Subcutaneous abdominal adipose tissue (tissue), 5 donors: Measurements from ENCODE around the gene CYP19A1.

Source experiments
- H3K27ac ChIP-seq: one replicate; pipeline ENCODE4 v1.7.0; 2013; ENCODE audit warnings: low read depth, mild to moderate bottlenecking, inconsistent platforms, low read length, moderate library complexity
- H3K27me3 ChIP-seq, 5 donors: one replicate each; pipeline ENCODE4 v1.7.0; 2013; ENCODE audit warnings: low read length in 5 of 5, inconsistent platforms in 1 of 5; ENCODE audit not compliant: control insufficient read depth in 5 of 5, insufficient read depth in 4 of 5
- H3K36me3 ChIP-seq, 5 donors: one replicate each; pipeline ENCODE4 v1.7.0; 2013; ENCODE audit warnings: low read length in 5 of 5; ENCODE audit not compliant: control insufficient read depth in 5 of 5, insufficient read depth in 5 of 5
- H3K4me1 ChIP-seq, 5 donors: one replicate each; pipeline ENCODE4 v1.7.0; 2013; ENCODE audit warnings: low read length in 5 of 5, mild to moderate bottlenecking in 3 of 5, moderate library complexity in 1 of 5; ENCODE audit not compliant: control insufficient read depth in 5 of 5, insufficient read depth in 5 of 5
- H3K4me3 ChIP-seq, 5 donors: one replicate each; pipeline ENCODE4 v1.7.0; 2013; ENCODE audit warnings: low read length in 5 of 5, low read depth in 1 of 5
- H3K9ac ChIP-seq, 5 donors: one replicate each; pipeline ENCODE4 v1.7.0; 2013; ENCODE audit warnings: low read length in 5 of 5, mild to moderate bottlenecking in 4 of 5, moderate library complexity in 3 of 5
- H3K9me3 ChIP-seq, 5 donors: one replicate each; pipeline ENCODE4 v1.7.0; 2013; ENCODE audit warnings: low read length in 5 of 5; ENCODE audit not compliant: control insufficient read depth in 5 of 5
- donor health status: healthy.
- donor health status: healthy.
- donor health status: healthy.
- donor health status: healthy.
- donor health status: healthy.

Gene CYP19A1

DNA sequence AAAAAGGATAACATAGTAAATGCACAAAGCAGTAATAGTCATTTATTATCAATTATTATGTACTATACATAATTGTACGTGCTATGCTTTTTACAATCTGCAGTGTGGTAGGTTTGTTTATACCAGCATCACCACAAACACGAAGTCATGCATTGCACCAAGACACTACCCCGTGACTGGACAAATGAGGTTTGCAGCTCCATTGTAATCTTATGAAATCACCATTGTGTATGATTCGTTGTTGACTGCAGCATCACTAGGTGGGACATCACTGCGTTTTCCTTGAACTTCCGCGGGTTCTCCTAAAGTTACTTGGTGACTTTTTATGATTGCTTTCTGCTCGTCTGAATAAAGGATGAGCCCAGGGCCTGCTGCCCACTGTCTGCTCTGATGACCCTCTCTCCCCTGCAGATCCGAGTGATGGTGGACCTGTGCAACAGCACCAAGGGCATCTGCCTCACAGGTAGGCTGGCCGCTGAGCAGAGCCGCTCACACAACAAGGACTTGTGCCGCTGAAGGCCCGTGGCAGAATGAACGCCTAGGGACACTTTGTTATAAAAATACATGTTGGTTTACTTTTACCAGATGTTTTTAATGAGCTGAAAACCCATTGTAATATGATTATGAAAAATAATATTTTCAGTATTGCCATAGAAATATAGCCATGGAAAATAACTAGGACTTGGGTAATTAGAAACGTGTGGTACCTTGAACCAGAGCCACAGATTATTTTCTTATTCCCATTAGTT lies 38.8 kb upstream of the CYP19A1 start:
- no peak overlapping the region for H3K4me3 ChIP-seq
- H3K27ac ChIP-seq = no peak overlapping the region
- peaks cover 5 to 26% (median 21%) of the 10 kb centered on the region in 5 donors for H3K4me1 ChIP-seq
- no peak overlapping the region for H3K9ac ChIP-seq
- H3K27me3 ChIP-seq = no peaks in the 10 kb centered on the region
- no peaks in the 10 kb centered on the region for H3K9me3 ChIP-seq
- H3K36me3 ChIP-seq = no peaks in the 10 kb centered on the region

DNA sequence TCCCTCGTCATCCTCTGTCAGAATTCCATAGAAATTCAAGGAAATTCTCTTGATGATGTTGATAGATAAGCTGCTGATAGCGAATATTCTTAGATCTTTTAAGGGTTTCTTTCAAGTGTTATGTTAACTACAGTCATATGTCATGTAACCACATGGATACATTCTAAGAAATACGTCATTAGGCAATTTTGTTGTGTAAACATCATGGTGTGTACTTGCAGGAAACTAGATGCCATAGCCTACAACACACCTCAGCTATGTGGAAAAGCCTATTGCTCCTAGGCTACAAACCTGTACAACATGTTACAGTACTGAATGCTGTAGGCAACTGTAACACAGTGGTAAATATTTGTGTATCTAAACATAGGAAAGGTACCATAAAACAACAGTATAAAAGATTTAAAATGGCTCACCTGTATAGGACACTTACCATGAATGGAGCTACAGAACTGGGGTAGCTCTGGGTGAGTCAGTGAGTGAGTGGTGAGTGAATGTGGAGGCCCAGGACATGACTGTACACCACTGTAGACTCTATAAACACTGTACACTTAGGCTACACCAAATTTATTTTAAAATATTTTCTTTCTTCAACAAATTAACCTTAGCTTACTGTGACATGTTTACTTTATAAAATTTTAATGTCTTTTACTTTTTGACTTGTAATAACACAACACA lies 37.7 kb upstream of the CYP19A1 start:
- Histone ChIP-seq H3K27me3 (no peaks in the 10 kb centered on the region), H3K9me3 (no peaks in the 10 kb centered on the region), H3K4me3 (no peak overlapping the region), H3K36me3 (no peaks in the 10 kb centered on the region), H3K27ac (no peak overlapping the region), H3K4me1 (peaks cover 5 to 28% (median 24%) of the 10 kb centered on the region in 5 donors), H3K9ac (no peak overlapping the region)

DNA sequence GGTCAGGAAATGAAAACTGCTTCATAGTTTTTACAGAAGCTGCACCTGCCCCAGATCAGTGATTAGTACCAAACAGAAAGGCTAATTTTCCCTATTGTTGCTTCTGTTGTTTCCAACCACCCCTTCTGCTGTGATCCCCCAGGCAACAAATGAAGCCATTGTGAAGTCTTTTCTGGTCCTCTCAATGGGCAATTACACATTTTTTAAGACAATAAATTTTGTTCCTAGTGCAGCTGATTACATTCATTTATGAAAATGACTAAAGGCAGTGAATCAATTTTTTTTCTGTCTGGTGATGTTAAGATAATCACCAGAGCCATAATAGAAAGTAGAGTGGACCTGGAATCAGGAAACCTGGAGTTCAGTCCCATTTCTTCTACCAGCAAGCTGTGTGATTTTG lies 35.7 kb upstream of the CYP19A1 start:
- Histone ChIP-seq H3K4me3 (no peak overlapping the region), H3K4me1 (peaks cover 0 to 11% (median 6%) of the 10 kb centered on the region in 5 donors), H3K27me3 (no peaks in the 10 kb centered on the region), H3K27ac (no peak overlapping the region), H3K9ac (no peak overlapping the region), H3K9me3 (no peaks in the 10 kb centered on the region), H3K36me3 (no peaks in the 10 kb centered on the region)

DNA sequence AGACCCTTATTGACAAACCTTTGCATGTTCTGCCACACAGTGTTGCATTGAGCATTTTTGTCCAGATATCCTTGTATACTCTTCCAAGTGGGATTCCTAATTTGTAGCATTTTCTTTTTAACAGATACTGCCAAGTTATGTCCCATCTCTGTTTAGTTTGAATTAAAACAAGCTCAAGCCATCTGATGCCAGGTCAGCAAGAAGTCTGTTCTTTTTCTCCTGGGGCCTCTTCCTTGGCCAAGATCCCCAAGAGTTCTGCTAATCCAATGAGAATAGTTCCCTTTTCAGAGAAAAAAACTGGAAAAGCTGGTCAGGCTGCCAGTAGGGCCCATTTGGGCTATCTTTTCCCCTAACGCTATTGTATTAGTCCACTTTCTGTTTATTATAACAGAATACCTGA lies 32.9 kb upstream of the CYP19A1 start:
- no peaks in the 10 kb centered on the region for H3K9me3 ChIP-seq
- no peaks in the 10 kb centered on the region for H3K27me3 ChIP-seq

DNA sequence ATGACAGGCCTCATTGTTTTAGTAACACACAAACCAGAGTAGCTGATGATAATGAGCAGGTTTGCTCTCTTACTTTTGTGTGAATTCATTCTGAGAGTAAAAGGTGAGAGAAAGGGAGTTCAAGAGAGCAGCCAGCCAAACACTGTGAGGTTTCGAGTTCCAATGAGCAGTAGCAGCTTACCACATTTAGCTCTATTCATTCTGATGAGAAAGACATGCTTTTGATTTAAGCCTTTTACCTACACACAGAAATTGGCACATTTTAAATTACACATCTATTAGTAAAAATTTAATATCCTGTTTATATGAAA lies 31.0 kb upstream of the CYP19A1 start:
- no peak overlapping the region for H3K27ac ChIP-seq
- H3K27me3 ChIP-seq = no peaks in the 10 kb centered on the region
- no peaks in the 10 kb centered on the region for H3K36me3 ChIP-seq
- H3K9me3 ChIP-seq = no peaks in the 10 kb centered on the region
- peaks cover 0 to 16% (median 10%) of the 10 kb centered on the region in 5 donors for H3K4me1 ChIP-seq
- H3K9ac ChIP-seq = no peak overlapping the region
- H3K4me3 ChIP-seq = no peak overlapping the region

More for the DNA sequence above, 32.9 kb upstream of the CYP19A1 start:
- H3K27ac ChIP-seq = no peak overlapping the region
- no peak overlapping the region for H3K9ac ChIP-seq
- H3K36me3 ChIP-seq = no peaks in the 10 kb centered on the region
- no peak overlapping the region for H3K4me3 ChIP-seq
- H3K4me1 ChIP-seq = peaks cover 0 to 16% (median 10%) of the 10 kb centered on the region in 5 donors

DNA sequence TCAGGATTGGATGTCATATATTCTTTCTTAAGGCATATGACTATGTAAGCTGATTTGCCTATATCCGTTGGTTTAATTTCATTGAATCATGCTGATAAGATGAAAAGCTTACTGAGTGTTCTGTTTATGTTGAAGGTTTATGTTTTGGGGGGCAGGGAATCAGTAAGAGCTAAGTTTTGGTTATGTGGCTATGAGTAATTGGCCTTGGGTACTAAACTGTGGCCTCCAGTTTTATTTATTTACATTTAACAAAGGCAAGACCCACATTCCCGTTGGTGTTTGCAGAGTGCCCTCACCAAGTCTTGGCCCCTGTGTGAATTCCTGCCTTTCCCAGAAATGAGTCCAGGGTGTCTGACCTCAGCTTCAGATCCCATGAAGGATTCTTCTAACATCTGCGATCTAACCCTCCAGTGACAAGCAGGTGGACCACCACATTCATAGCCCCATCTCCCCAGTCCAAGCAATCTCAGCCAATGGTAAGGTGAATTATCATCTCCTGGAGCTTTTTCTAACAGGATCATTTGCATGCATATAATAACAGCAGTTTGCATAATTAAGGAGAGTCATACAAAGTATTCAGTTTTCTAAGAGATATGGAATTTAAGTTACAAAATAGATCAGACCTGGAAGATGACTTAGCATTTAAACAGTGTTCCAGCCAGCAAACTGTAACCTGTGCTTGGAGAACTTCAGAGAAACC lies 30.5 kb upstream of the CYP19A1 start:
- H3K9ac ChIP-seq = no peak overlapping the region
- no peaks in the 10 kb centered on the region for H3K9me3 ChIP-seq
- H3K4me1 ChIP-seq = peaks cover 0 to 16% (median 10%) of the 10 kb centered on the region in 5 donors
- no peaks in the 10 kb centered on the region for H3K27me3 ChIP-seq
- no peak overlapping the region for H3K27ac ChIP-seq
- no peaks in the 10 kb centered on the region for H3K36me3 ChIP-seq
- no peak overlapping the region for H3K4me3 ChIP-seq

DNA sequence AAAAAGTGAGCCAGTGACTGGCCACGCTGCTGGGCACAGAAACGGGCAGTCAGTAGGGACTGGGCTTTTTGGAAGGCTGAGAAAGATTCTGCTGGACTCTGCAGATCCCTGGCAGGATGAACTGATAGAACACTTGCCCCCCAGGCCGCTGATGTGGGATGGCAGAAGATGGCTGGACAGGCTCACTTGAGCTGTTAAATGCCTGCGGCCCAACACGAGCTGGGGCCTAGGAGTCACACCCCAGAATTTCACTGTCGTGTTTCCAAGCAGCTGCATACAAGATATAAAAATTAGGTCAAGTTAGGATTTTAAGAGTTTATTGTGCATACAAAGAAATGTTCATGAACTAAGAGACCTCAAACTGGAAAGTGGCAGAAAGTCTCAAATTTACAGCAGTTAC lies 29.9 kb upstream of the CYP19A1 start:
- no peak overlapping the region for H3K9ac ChIP-seq
- peaks cover 0 to 16% (median 10%) of the 10 kb centered on the region in 5 donors for H3K4me1 ChIP-seq
- H3K36me3 ChIP-seq = no peaks in the 10 kb centered on the region
- H3K27me3 ChIP-seq = no peaks in the 10 kb centered on the region
- no peak overlapping the region for H3K4me3 ChIP-seq
- no peaks in the 10 kb centered on the region for H3K9me3 ChIP-seq
- no peak overlapping the region for H3K27ac ChIP-seq

DNA sequence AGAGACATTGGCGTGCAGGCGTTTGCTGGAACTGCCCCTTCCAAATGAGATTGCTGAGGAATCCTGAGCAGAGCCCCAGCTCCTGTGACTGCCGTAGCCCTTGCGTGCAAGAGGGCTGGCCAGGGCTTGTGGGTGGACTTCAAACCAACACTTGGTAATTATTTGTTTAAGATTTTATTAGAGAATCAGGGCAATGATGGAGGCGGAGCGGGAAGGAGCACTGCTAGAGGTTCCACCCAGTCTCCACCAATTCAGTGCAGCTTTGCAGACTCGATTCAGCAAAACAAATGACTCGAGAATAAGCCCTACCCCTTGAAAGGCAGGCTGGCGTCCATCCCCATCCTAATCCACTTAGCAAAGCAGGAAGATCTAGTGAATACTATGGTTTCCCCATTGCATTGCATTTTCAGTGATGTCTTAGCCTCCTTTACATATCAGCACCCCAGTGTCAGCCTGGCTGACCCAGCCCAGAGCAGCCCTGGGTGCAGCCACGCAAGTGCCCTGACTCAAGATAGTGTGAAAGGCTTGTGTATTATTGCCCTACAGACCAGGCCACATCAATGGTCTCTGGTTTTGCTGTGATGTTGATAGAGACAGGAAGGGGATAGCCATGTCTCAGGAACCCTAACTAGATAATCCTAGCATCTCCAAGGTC lies 29.1 kb upstream of the CYP19A1 start:
- Histone ChIP-seq H3K36me3 (no peaks in the 10 kb centered on the region), H3K9ac (no peak overlapping the region), H3K27ac (no peak overlapping the region)

DNA sequence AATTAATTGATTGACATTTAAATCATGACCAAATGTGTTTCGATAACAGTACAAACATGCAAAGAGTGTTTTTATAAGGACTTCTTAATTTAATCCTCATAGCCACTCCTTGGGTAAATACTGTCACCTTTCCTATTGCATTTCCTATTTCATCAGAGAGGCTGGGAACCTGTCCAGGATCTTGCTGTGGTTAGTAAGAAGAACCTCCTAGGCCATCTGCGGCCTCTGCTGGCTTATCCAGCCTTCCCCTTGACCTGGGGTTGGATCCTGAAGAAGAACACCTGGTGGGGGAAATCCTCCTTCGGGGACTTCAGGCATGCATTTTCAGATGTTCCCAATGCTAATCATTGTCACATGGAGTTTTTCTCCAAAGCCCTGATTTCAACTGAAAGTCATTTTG lies 28.5 kb upstream of the CYP19A1 start:
- Histone ChIP-seq H3K27ac (no peak overlapping the region), H3K9me3 (no peaks in the 10 kb centered on the region), H3K4me3 (no peak overlapping the region), H3K9ac (no peak overlapping the region), H3K36me3 (no peaks in the 10 kb centered on the region), H3K4me1 (peaks cover 0 to 16% (median 10%) of the 10 kb centered on the region in 5 donors), H3K27me3 (no peaks in the 10 kb centered on the region)

More for the DNA sequence above, 29.1 kb upstream of the CYP19A1 start:
- no peak overlapping the region for H3K4me3 ChIP-seq
- no peaks in the 10 kb centered on the region for H3K27me3 ChIP-seq
- no peaks in the 10 kb centered on the region for H3K9me3 ChIP-seq
- H3K4me1 ChIP-seq = peaks cover 0 to 16% (median 10%) of the 10 kb centered on the region in 5 donors

DNA sequence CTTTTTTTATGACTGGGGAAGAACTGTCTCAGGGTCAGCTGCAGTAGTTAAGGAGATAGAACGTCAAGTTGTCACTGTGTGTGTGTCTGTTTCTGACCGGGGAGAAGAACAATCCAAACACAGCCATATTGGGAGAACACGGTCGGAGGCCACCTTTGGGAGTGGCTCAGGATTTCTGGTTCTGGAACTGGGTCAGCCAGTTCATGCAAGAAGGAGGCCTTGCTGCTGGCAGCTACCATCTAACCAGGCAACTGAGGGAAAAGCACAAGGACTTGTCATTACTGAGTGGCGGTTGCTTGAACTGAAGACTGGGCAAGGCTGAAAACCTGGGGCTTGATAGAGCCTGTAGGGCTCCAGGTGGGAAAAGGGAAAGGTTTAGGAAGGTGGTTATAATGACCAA lies 27.7 kb upstream of the CYP19A1 start:
- no peaks in the 10 kb centered on the region for H3K9me3 ChIP-seq
- no peaks in the 10 kb centered on the region for H3K27me3 ChIP-seq
- no peak overlapping the region for H3K9ac ChIP-seq
- no peak overlapping the region for H3K4me3 ChIP-seq
- H3K4me1 ChIP-seq = peaks cover 0 to 12% (median 9%) of the 10 kb centered on the region in 5 donors
- H3K36me3 ChIP-seq = no peaks in the 10 kb centered on the region
- no peak overlapping the region for H3K27ac ChIP-seq
